ENCODE measurements around the gene DPY30. TPM values are rescaled to one million over a fixed set of nuclear protein-coding genes. Genes with fewer than 3 reads are reported as not detected.

Gene DPY30
- total and polyA plus RNA-seq, 2 experiments from 2014 or later: 56.2 to 143 TPM

- no peaks in the 10 kb centered on the region for H3K9me3 ChIP-seq (ENCODE audit: low read depth)
- no peak overlapping the region for H3K4me3 ChIP-seq
These were observed 60.6 kb downstream of the DPY30 start for GRCh38 chr2:31979018-31979417.

GRCh38 chr2:31978436-31978835 lies 61.2 kb downstream of the DPY30 start:
- H3K27me3 ChIP-seq: no peaks in the 10 kb centered on the region
- no peak overlapping the region for H3K4me3 ChIP-seq
- TF ChIP-seq CTCF (IDR thresholded peaks at IDR 0.05; ENCODE audit: low read depth, low read length): no peak
- H3K27ac ChIP-seq: no peak overlapping the region
- H3K36me3 ChIP-seq: no peaks in the 10 kb centered on the region
- peaks cover 5% of the 10 kb centered on the region for H3K4me1 ChIP-seq (ENCODE audit: low read depth)
- H3K9me3 ChIP-seq (ENCODE audit: low read depth): no peaks in the 10 kb centered on the region
- no peak for DNase-seq (ENCODE audit: low read depth in 1 of 2, low spot score in 1 of 2)

More at GRCh38 chr2:31979018-31979417, 60.6 kb downstream of the DPY30 start:
- peaks cover 5% of the 10 kb centered on the region for H3K4me1 ChIP-seq (ENCODE audit: low read depth)
- no peaks in the 10 kb centered on the region for H3K36me3 ChIP-seq
- no peak for TF ChIP-seq CTCF (IDR thresholded peaks at IDR 0.05; ENCODE audit: low read depth, low read length)
- no peak overlapping the region for H3K27ac ChIP-seq
- DNase-seq (ENCODE audit: low read depth in 1 of 2, low spot score in 1 of 2): no peak
- no peaks in the 10 kb centered on the region for H3K27me3 ChIP-seq

Other genes with a start within 250 kb of the DPY30 start
- gene MEMO1, start 28.8 kb downstream of the DPY30 start, total RNA-seq: 28.3 and 42.6 TPM in 2 replicates
- 34.8 and 39.7 TPM in 2 replicates for gene MEMO1, start 28.8 kb downstream of the DPY30 start, polyA plus RNA-seq
- gene SPAST, start 23.8 kb upstream of the DPY30 start, total RNA-seq: 21.8 and 23.0 TPM in 2 replicates
- gene SPAST, start 23.8 kb upstream of the DPY30 start, polyA plus RNA-seq: 10.9 and 12.7 TPM in 2 replicates
- gene SLC30A6, start 126.1 kb upstream of the DPY30 start, total RNA-seq: 12.6 and 13.3 TPM in 2 replicates
- gene SLC30A6, start 126.1 kb upstream of the DPY30 start, polyA plus RNA-seq: 11.8 and 19.0 TPM in 2 replicates
- gene NLRC4, start 225.1 kb upstream of the DPY30 start, total RNA-seq: not detected in 2 replicates
- gene NLRC4, start 225.1 kb upstream of the DPY30 start, polyA plus RNA-seq: 0.64 and 1.3 TPM in 2 replicates
- 8.8 and 9.6 TPM in 2 replicates for gene YIPF4, start 238.1 kb upstream of the DPY30 start, total RNA-seq
- 68.8 and 85.2 TPM in 2 replicates for gene YIPF4, start 238.1 kb upstream of the DPY30 start, polyA plus RNA-seq